Subcutaneous adipose tissue (tissue), 4 donors: Measurements from ENCODE around the gene ABCA3. TPM values are rescaled to one million over a fixed set of nuclear protein-coding genes. Genes with fewer than 3 reads are reported as not detected.

Source experiments
- CTCF ChIP-seq: fragments of 450-650 bp; IDR thresholded peaks from one replicate; pipeline ENCODE4 v1.5.1; 2016; ENCODE audit warnings: low read depth, mild to moderate bottlenecking, control low read depth, antibody characterized with exemption, moderate library complexity
- total RNA-seq, 4 donors: library from RNA; depleted of rRNA; stranded (reverse); fragments of >200 nt; gene quantifications; one replicate each; pipeline ENCODE4 v1.1.0, GENCODE V29; 2016

ABCA3 gene
- total RNA-seq, 4 donors from 2014 or later: 7.0 to 24.9 (median 9.5) TPM

GRCh38 chr16:2236337-2237101 lies 104.0 kb downstream of the ABCA3 start, which contains the start of gene DNASE1L2:
DNASE1L2 (plus strand) TSS chr16:2236444; CDS start chr16:2236817, 373 bp downstream.
- TF ChIP-seq CTCF: no peak

GRCh38 chr16:2235695-2236336 lies 104.7 kb downstream of the ABCA3 start:
- no peak for TF ChIP-seq CTCF

- no peak for TF ChIP-seq CTCF
Observed at GRCh38 chr16:2235234-2235651, 105.3 kb downstream of the ABCA3 start.

DNA sequence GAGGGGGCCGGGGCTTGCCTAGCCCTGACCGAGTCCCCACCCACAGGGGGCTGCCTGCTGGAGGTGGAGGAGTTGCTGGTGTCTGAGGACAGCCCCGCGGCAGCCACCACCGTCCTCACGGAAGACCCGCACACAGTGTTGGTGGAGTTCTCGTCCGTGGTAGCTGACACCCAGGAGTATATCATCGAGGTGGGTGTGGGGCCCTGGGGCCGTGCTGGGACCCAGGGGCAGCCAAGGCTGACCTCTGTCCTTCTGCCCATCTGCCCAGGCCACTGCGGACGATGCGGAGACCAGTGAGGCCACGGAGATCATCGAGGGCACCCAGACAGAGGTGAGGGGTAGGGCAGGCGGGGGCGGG lies 105.7 kb downstream of the ABCA3 start:
- no peak for TF ChIP-seq CTCF

DNA sequence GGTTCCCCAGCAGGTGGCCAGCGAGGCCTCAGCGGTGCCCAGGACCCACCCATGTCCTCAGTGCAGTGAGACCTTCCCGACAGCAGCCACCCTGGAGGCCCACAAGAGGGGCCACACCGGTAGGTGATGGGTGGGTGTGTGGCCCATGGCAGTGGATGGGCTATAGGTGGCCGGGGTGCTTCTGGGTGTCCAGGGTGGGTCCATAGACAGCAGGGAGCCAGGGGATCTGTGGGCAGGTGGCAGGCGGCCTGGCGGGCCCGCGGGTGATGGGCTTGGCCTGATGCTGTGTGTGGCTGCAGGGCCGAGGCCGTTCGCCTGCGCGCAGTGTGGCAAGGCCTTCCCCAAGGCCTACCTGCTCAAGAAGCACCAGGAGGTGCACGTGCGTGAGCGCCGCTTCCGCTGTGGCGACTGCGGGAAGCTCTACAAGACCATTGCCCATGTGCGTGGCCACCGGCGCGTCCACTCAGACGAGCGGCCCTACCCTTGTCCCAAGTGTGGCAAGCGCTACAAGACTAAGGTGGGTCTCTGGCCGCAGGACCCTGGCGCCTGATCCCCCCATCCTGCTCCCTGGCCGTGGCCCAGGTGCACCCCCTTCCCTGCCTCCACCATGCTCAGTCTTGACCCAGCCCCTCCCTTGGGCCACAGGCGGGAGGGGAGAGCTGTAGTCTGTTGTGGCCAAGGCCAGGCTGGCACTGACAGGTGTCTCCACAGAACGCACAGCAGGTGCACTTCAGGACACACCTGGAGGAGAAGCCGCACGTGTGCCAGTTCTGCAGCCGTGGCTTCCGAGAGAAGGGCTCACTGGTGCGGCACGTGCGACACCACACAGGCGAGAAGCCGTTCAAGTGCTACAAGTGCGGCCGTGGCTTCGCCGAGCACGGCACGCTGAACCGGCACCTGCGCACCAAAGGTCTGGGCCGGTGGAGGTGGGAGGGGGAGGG lies 106.4 kb downstream of the ABCA3 start:
- TF ChIP-seq CTCF: no peak

DNA sequence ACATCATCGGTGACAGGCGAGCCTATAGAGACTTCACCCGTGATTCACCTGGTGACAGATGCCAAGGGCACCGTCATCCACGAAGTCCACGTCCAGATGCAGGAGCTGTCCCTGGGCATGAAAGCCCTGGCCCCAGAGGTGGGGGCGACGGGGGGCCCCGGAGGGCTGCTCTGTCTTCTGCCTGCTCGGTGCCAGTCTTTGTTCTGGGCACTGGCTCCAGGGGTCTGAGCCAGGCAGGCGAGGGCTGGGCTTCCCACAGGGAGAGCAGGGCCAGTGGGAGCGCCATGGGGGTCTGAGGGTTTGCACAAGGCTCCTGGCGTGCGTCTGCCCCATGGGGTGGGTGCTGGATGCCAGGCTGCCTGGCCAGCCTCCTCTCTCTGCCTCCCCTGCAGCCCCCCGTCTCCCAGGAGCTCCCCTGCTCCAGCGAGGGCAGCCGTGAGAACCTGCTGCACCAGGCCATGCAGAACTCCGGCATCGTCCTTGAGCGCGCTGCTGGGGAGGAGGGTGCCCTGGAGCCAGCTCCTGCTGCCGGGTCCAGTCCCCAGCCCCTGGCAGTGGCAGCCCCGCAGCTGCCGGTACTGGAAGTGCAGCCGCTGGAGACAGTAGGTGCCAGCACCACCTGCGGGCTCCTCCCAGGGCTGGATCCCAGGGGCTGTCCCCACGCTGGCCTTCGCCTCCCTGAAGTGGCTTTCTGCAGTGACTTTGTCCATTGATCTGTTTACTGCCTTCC lies 107.3 kb downstream of the ABCA3 start:
- TF ChIP-seq CTCF: no peak
